SK-N-SH treated with all-trans-retinoic acid at 6 μM for 48 hours (cell line): ENCODE measurements around the gene NF1.
"Not testable (repeated sequence)": the region's sequence is repeated elsewhere in the genome, so short reads cannot be mapped to it uniquely, and the experiment has no call there.

Experiments
- ATAC-seq: fragments of 200-7000 bp; cut with Tn5 transposase; 3 replicates; pipeline ENCODE4 v1.9.1; 2020; ENCODE audit warnings: mild to moderate bottlenecking, moderate library complexity
- ARNTL ChIP-seq: fragments of 450-650 bp; formaldehyde crosslinking; IDR thresholded peaks from 2 replicates; pipeline ENCODE4 v1.5.0; 2020; ENCODE audit warnings: low read depth, mild to moderate bottlenecking, moderate library complexity, borderline replicate concordance
- BACH2 ChIP-seq: fragments of 250-450 bp; sonication (Bioruptor Pico); IDR thresholded peaks from 2 replicates; pipeline ENCODE4 v1.9.0; 2021; ENCODE audit warnings: mild to moderate bottlenecking, borderline replicate concordance
- CSDC2 ChIP-seq: fragments of 250-450 bp; sonication (Bioruptor Pico); IDR thresholded peaks from 2 replicates; pipeline ENCODE4 v1.5.0; 2020; ENCODE audit warnings: mild to moderate bottlenecking, moderate library complexity
- CSRNP3 ChIP-seq: fragments of 250-450 bp; sonication (Bioruptor Pico); IDR thresholded peaks from 2 replicates; pipeline ENCODE4 v1.5.1; 2021; ENCODE audit warnings: mild to moderate bottlenecking, moderate library complexity
- GLIS3 ChIP-seq: fragments of 250-450 bp; sonication (Bioruptor Pico); IDR thresholded peaks from 2 replicates; pipeline ENCODE4 v1.5.0; 2020; ENCODE audit warnings: mild to moderate bottlenecking, moderate library complexity
- ISL1 ChIP-seq: fragments of 250-450 bp; sonication (Bioruptor Pico); IDR thresholded peaks from 2 replicates; pipeline ENCODE4 v2.1.2; 2022; ENCODE audit warnings: mild to moderate bottlenecking, moderate library complexity
- OSR1 ChIP-seq: fragments of 250-450 bp; sonication (Bioruptor Pico); IDR thresholded peaks from 2 replicates; pipeline ENCODE4 v1.8.0; 2022; ENCODE audit warnings: moderate library complexity, mild to moderate bottlenecking, inconsistent platforms
- PATZ1 ChIP-seq: fragments of 250-450 bp; sonication (Bioruptor Pico); IDR thresholded peaks from 2 replicates; pipeline ENCODE4 v1.8.0; 2020; ENCODE audit warnings: mild to moderate bottlenecking, moderate library complexity, borderline replicate concordance
- POU6F1 ChIP-seq: fragments of 250-450 bp; sonication (Bioruptor Pico); IDR thresholded peaks from 2 replicates; pipeline ENCODE4 v1.8.0; 2021; ENCODE audit warnings: low read depth, mild to moderate bottlenecking, moderate library complexity, borderline replicate concordance
- PPARA ChIP-seq: fragments of 250-450 bp; sonication (Bioruptor Pico); IDR thresholded peaks from 2 replicates; pipeline ENCODE4 v1.5.0; 2020; ENCODE audit warnings: mild to moderate bottlenecking, borderline replicate concordance
- SNAI2 ChIP-seq: fragments of 250-450 bp; sonication (Bioruptor Pico); IDR thresholded peaks from 2 replicates; pipeline ENCODE4 v1.5.0; 2020; ENCODE audit warnings: mild to moderate bottlenecking, moderate library complexity
- TCF4 ChIP-seq: fragments of 250-450 bp; sonication (Bioruptor Pico); IDR thresholded peaks from 2 replicates; pipeline ENCODE4 v1.8.0; 2021; ENCODE audit warnings: mild to moderate bottlenecking, moderate library complexity, borderline replicate concordance
- TOX ChIP-seq: fragments of 250-450 bp; sonication (Bioruptor Pico); IDR thresholded peaks from 2 replicates; pipeline ENCODE4 v1.8.0; 2021; ENCODE audit warnings: mild to moderate bottlenecking, moderate library complexity, borderline replicate concordance
- ZC3H10 ChIP-seq: fragments of 250-450 bp; sonication (Bioruptor Pico); IDR thresholded peaks from 2 replicates; pipeline ENCODE4 v1.5.1; 2021; ENCODE audit warnings: mild to moderate bottlenecking, moderate library complexity
- ZFP30 ChIP-seq: fragments of 450-650 bp; formaldehyde crosslinking; IDR thresholded peaks from 2 replicates; pipeline ENCODE4 v1.5.0; 2022; ENCODE audit warnings: mild to moderate bottlenecking, moderate library complexity
- ZNF565 ChIP-seq: fragments of 450-650 bp; formaldehyde crosslinking; conservative IDR thresholded peaks from 2 replicates; pipeline ENCODE4 v1.5.0; 2020; ENCODE audit warnings: low read depth, mild to moderate bottlenecking, moderate library complexity
- ZNF70 ChIP-seq: fragments of 450-650 bp; formaldehyde crosslinking; IDR thresholded peaks from 2 replicates; pipeline ENCODE4 v1.5.0; 2020; ENCODE audit warnings: mild to moderate bottlenecking, moderate library complexity
- ZNF8 ChIP-seq: fragments of 450-650 bp; formaldehyde crosslinking; IDR thresholded peaks from 2 replicates; pipeline ENCODE4 v1.5.0; 2020; ENCODE audit warnings: mild to moderate bottlenecking, moderate library complexity
- TF ChIP-seq, protein P1 (sequence below): fragments of 250-450 bp; sonication (Bioruptor Pico); IDR thresholded peaks from 2 replicates; pipeline ENCODE4 v1.5.0; 2020; ENCODE audit warnings: mild to moderate bottlenecking, moderate library complexity
- TF ChIP-seq, protein P2 (sequence below): fragments of 250-450 bp; sonication (Bioruptor Pico); IDR thresholded peaks from 2 replicates; pipeline ENCODE4 v1.5.1; 2020; ENCODE audit warnings: low read depth, mild to moderate bottlenecking, moderate library complexity

Gene NF1

GRCh38 chr17:31198026-31198425 lies 103.2 kb downstream of the NF1 start:
- no peak for ATAC-seq
- TF ChIP-seq POU6F1 (CRISPR knock-in tag) (no peak), CSDC2 (CRISPR knock-in tag) (no peak), OSR1 (CRISPR knock-in tag) (no peak), PATZ1 (CRISPR knock-in tag) (no peak), GLIS3 (CRISPR knock-in tag) (no peak), ZFP30 (no peak), TOX (CRISPR knock-in tag) (no peak), ZNF565 (CRISPR knock-in tag) (no peak)
- TF ChIP-seq, protein P1, sequence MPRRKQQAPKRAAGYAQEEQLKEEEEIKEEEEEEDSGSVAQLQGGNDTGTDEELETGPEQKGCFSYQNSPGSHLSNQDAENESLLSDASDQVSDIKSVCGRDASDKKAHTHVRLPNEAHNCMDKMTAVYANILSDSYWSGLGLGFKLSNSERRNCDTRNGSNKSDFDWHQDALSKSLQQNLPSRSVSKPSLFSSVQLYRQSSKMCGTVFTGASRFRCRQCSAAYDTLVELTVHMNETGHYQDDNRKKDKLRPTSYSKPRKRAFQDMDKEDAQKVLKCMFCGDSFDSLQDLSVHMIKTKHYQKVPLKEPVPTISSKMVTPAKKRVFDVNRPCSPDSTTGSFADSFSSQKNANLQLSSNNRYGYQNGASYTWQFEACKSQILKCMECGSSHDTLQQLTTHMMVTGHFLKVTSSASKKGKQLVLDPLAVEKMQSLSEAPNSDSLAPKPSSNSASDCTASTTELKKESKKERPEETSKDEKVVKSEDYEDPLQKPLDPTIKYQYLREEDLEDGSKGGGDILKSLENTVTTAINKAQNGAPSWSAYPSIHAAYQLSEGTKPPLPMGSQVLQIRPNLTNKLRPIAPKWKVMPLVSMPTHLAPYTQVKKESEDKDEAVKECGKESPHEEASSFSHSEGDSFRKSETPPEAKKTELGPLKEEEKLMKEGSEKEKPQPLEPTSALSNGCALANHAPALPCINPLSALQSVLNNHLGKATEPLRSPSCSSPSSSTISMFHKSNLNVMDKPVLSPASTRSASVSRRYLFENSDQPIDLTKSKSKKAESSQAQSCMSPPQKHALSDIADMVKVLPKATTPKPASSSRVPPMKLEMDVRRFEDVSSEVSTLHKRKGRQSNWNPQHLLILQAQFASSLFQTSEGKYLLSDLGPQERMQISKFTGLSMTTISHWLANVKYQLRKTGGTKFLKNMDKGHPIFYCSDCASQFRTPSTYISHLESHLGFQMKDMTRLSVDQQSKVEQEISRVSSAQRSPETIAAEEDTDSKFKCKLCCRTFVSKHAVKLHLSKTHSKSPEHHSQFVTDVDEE (CRISPR knock-in tag): no peak

DNA sequence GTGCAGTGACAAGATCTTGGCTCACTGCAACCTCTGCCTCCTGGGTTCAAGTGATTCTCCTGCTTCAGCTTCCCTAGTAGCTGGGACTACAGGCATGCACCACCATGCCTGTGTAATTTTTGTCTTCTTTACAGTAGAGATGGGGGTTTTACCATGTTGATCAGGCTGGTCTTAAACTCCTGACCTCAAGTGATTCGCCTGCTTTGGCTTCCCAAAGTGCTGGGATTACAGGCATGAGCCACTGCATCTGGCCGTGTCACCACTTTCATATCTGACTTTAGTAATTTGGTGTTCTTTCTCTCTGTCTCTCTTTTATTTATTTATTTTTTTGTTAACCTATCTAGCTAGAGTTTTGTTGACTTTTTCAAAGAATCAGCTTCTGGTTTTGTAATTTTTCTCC lies 103.9 kb downstream of the NF1 start:
- ATAC-seq: not testable (repeated sequence)

DNA sequence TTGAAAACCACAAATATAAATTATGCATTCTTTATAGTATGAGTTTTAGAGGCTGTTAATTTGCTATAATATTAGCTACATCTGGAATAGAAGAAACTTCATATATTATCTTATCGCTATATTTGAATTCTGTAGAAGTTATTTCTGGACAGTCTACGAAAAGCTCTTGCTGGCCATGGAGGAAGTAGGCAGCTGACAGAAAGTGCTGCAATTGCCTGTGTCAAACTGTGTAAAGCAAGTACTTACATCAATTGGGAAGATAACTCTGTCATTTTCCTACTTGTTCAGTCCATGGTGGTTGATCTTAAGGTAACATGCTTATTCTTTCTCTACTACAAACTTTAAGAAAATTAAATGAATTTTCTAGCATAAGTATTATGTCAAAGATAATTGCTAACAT lies 105.5 kb downstream of the NF1 start:
- ATAC-seq: no peak
- no peak for TF ChIP-seq TCF4 (CRISPR knock-in tag)
- no peak for TF ChIP-seq CSDC2 (CRISPR knock-in tag)
- TF ChIP-seq POU6F1 (CRISPR knock-in tag): no peak
- TF ChIP-seq ISL1 (CRISPR knock-in tag): no peak
- no peak for TF ChIP-seq PPARA (CRISPR knock-in tag)
- TF ChIP-seq SNAI2 (CRISPR knock-in tag): no peak
- TF ChIP-seq GLIS3 (CRISPR knock-in tag): no peak
- TF ChIP-seq, protein P1 (CRISPR knock-in tag): no peak
- TF ChIP-seq TOX (CRISPR knock-in tag): no peak
- TF ChIP-seq BACH2 (CRISPR knock-in tag): no peak
- TF ChIP-seq ARNTL (CRISPR knock-in tag): no peak
- no peak for TF ChIP-seq ZNF565 (CRISPR knock-in tag)
- TF ChIP-seq OSR1 (CRISPR knock-in tag): no peak
- TF ChIP-seq, protein P2, sequence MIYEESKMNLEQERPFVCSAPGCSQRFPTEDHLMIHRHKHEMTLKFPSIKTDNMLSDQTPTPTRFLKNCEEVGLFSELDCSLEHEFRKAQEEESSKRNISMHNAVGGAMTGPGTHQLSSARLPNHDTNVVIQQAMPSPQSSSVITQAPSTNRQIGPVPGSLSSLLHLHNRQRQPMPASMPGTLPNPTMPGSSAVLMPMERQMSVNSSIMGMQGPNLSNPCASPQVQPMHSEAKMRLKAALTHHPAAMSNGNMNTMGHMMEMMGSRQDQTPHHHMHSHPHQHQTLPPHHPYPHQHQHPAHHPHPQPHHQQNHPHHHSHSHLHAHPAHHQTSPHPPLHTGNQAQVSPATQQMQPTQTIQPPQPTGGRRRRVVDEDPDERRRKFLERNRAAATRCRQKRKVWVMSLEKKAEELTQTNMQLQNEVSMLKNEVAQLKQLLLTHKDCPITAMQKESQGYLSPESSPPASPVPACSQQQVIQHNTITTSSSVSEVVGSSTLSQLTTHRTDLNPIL (CRISPR knock-in tag): no peak
- no peak for TF ChIP-seq ZNF8
- no peak for TF ChIP-seq ZC3H10 (CRISPR knock-in tag)
- TF ChIP-seq CSRNP3: no peak
- no peak for TF ChIP-seq ZNF70 (CRISPR knock-in tag)
